WTC11 (cell line): Measurements from ENCODE around the gene HDAC5. TPM values are rescaled to one million over a fixed set of nuclear protein-coding genes. Genes with fewer than 3 reads are reported as not detected.
A peak's percentile ranks its signal among the peaks of the same experiment; 100 is the strongest.

ENCODE experiments used
- ATAC-seq: fragments of 200-7000 bp; cut with Tn5 transposase; 2 replicates; pipeline ENCODE4 v1.10.0; 2021; ENCODE audit warnings: mild to moderate bottlenecking, moderate library complexity
- CTCF ChIA-PET: fragments of 300-600 bp; sonication (Branson Sonifier 250); formaldehyde crosslinking; loops from one replicate; lab custom pipeline; 2021; ENCODE audit warnings: antibody characterized with exemption; lab: Charles Lee
- POLR2A ChIA-PET: fragments of 350-600 bp; sonication (Branson Sonifier 250); formaldehyde crosslinking; loops from one replicate; lab custom pipeline; 2021; ENCODE audit warnings: antibody characterized with exemption; lab: Charles Lee
- DNase-seq: peaks from one replicate; pipeline ENCODE4 v3.0.0; 2021; ENCODE audit warnings: low spot score
- H3K27ac Mint-ChIP-seq: 2 replicates; pipeline ENCODE4 v1.8.0; 2021; ENCODE audit warnings: mixed read lengths
- H3K27me3 Mint-ChIP-seq: 2 replicates; pipeline ENCODE4 v1.8.0; 2021; ENCODE audit warnings: low read depth, mild to moderate bottlenecking, moderate library complexity, mixed read lengths
- H3K36me3 Mint-ChIP-seq: 2 replicates; pipeline ENCODE4 v1.8.0; 2021; ENCODE audit warnings: mixed read lengths
- H3K4me1 Mint-ChIP-seq: 2 replicates; pipeline ENCODE4 v1.8.0; 2022; ENCODE audit warnings: mixed read lengths
- H3K4me3 Mint-ChIP-seq: 2 replicates; pipeline ENCODE4 v1.8.0; 2021; ENCODE audit warnings: mild to moderate bottlenecking, moderate library complexity, mixed read lengths
- H3K9me3 Mint-ChIP-seq: 2 replicates; pipeline ENCODE4 v1.8.0; 2021; ENCODE audit warnings: mixed read lengths
- CTCF ChIP-seq: fragments of 200-600 bp; IDR thresholded peaks from 2 replicates; pipeline ENCODE4 v1.8.0; 2022; ENCODE audit warnings: antibody characterized with exemption
- FOXK1 ChIP-seq: sonication (generic); formaldehyde crosslinking; IDR thresholded peaks from 2 replicates; pipeline ENCODE4 v1.8.0; 2022; ENCODE audit warnings: mild to moderate bottlenecking, moderate library complexity, missing genetic modification reagents
- GTF2I ChIP-seq: fragments of 250-450 bp; sonication (Bioruptor Pico); conservative IDR thresholded peaks from 2 replicates; pipeline ENCODE4 v1.4.0; 2021; ENCODE audit warnings: mild to moderate bottlenecking
- HMGXB4 ChIP-seq: sonication (generic); formaldehyde crosslinking; IDR thresholded peaks from 2 replicates; pipeline ENCODE4 v1.8.1; 2023; ENCODE audit warnings: mild to moderate bottlenecking, moderate library complexity, missing genetic modification reagents
- IRF1 ChIP-seq: sonication (generic); formaldehyde crosslinking; IDR thresholded peaks from 2 replicates; pipeline ENCODE4 v1.8.0; 2023; ENCODE audit warnings: missing genetic modification reagents
- NR2C2 ChIP-seq: sonication (generic); formaldehyde crosslinking; IDR thresholded peaks from 2 replicates; pipeline ENCODE4 v1.8.0; 2022; ENCODE audit warnings: mild to moderate bottlenecking, missing genetic modification reagents
- RELA ChIP-seq: sonication (generic); formaldehyde crosslinking; IDR thresholded peaks from 2 replicates; pipeline ENCODE4 v1.8.1; 2022; ENCODE audit warnings: missing genetic modification reagents, mild to moderate bottlenecking, borderline replicate concordance
- RORB ChIP-seq: fragments of 250-450 bp; sonication (Bioruptor Pico); IDR thresholded peaks from 2 replicates; pipeline ENCODE4 v1.9.0; 2021; ENCODE audit warnings: mild to moderate bottlenecking
- SMAD3 ChIP-seq: sonication (generic); formaldehyde crosslinking; IDR thresholded peaks from 2 replicates; pipeline ENCODE4 v1.8.0; 2022; ENCODE audit warnings: missing genetic modification reagents, mild to moderate bottlenecking, borderline replicate concordance
- TP53 ChIP-seq: sonication (generic); formaldehyde crosslinking; IDR thresholded peaks from 2 replicates; pipeline ENCODE4 v1.8.1; 2023; ENCODE audit warnings: mild to moderate bottlenecking, missing genetic modification reagents
- ZBTB43 ChIP-seq: sonication (generic); formaldehyde crosslinking; IDR thresholded peaks from 2 replicates; pipeline ENCODE4 v1.8.1; 2023; ENCODE audit warnings: mild to moderate bottlenecking, missing genetic modification reagents
- ZNF121 ChIP-seq: sonication (generic); formaldehyde crosslinking; IDR thresholded peaks from 2 replicates; pipeline ENCODE4 v1.8.0; 2023; ENCODE audit warnings: missing genetic modification reagents
- ZNF219 ChIP-seq: sonication (generic); formaldehyde crosslinking; IDR thresholded peaks from 2 replicates; pipeline ENCODE4 v1.8.0; 2023; ENCODE audit warnings: missing genetic modification reagents, mild to moderate bottlenecking, borderline replicate concordance
- ZNF232 ChIP-seq: sonication (generic); formaldehyde crosslinking; IDR thresholded peaks from 2 replicates; pipeline ENCODE4 v1.8.0; 2022; ENCODE audit warnings: mild to moderate bottlenecking, missing genetic modification reagents
- ZNF263 ChIP-seq: sonication (generic); formaldehyde crosslinking; IDR thresholded peaks from 2 replicates; pipeline ENCODE4 v1.8.1; 2022; ENCODE audit warnings: low read depth, mild to moderate bottlenecking, moderate library complexity, missing genetic modification reagents
- total RNA-seq: library from RNA; stranded (reverse); gene quantifications from 3 replicates; pipeline ENCODE4 v1.2.3, GENCODE V29; 2021
- TF ChIP-seq, protein P1 (sequence below): sonication (generic); formaldehyde crosslinking; IDR thresholded peaks from 2 replicates; pipeline ENCODE4 v1.8.0; 2022; ENCODE audit warnings: missing genetic modification reagents
- TF ChIP-seq, protein P2 (sequence below): sonication (generic); formaldehyde crosslinking; IDR thresholded peaks from 2 replicates; pipeline ENCODE4 v1.8.0; 2023; ENCODE audit warnings: mild to moderate bottlenecking, missing genetic modification reagents
- TF ChIP-seq, protein P3 (sequence below): sonication (generic); formaldehyde crosslinking; IDR thresholded peaks from 2 replicates; pipeline ENCODE4 v1.8.1; 2022; ENCODE audit warnings: mild to moderate bottlenecking, moderate library complexity, missing genetic modification reagents

Gene HDAC5
- total RNA-seq, 1 experiment from 2014 or later: 61.6 TPM

GRCh38 chr17:44105483-44105882, 18.0 kb downstream of the HDAC5 start:
- CTCF ChIA-PET: interaction anchor here (0.7 to 3.2 kb wide), 4 partner anchors 10 to 63 kb away, joined by 3 to 27 read pairs (median 6); partner anchors contain the start of gene HDAC5
- H3K4me1 Mint-ChIP-seq: peaks cover 23% of the 10 kb centered on the region

GRCh38 chr17:44102849-44103622, 20.4 kb downstream of the HDAC5 start:
- H3K9me3 Mint-ChIP-seq: no peaks in the 10 kb centered on the region
- no peak overlapping the region for H3K4me3 Mint-ChIP-seq
- H3K27me3 Mint-ChIP-seq: no peaks in the 10 kb centered on the region
- POLR2A ChIA-PET: no interaction called here
- DNase-seq: no peak
- H3K27ac Mint-ChIP-seq: peak overlapping the region; percentile 95
- ATAC-seq: no peak
- H3K4me1 Mint-ChIP-seq: peaks cover 17% of the 10 kb centered on the region
- CTCF ChIA-PET: interaction anchor here (0.6 to 10.3 kb wide), 9 partner anchors 9 to 203 kb away, joined by 3 to 116 read pairs (median 3); partner anchors contain the start of gene HDAC5
- H3K36me3 Mint-ChIP-seq: no peaks in the 10 kb centered on the region
- TF ChIP-seq ZNF232 (CRISPR knock-in tag) (no peak), ZNF263 (CRISPR knock-in tag) (no peak), FOXK1 (CRISPR knock-in tag) (no peak), RORB (CRISPR knock-in tag) (no peak), NR2C2 (no peak), ZNF121 (CRISPR knock-in tag) (no peak), TP53 (CRISPR knock-in tag) (no peak), HMGXB4 (CRISPR knock-in tag) (no peak)
- TF ChIP-seq, protein P1, sequence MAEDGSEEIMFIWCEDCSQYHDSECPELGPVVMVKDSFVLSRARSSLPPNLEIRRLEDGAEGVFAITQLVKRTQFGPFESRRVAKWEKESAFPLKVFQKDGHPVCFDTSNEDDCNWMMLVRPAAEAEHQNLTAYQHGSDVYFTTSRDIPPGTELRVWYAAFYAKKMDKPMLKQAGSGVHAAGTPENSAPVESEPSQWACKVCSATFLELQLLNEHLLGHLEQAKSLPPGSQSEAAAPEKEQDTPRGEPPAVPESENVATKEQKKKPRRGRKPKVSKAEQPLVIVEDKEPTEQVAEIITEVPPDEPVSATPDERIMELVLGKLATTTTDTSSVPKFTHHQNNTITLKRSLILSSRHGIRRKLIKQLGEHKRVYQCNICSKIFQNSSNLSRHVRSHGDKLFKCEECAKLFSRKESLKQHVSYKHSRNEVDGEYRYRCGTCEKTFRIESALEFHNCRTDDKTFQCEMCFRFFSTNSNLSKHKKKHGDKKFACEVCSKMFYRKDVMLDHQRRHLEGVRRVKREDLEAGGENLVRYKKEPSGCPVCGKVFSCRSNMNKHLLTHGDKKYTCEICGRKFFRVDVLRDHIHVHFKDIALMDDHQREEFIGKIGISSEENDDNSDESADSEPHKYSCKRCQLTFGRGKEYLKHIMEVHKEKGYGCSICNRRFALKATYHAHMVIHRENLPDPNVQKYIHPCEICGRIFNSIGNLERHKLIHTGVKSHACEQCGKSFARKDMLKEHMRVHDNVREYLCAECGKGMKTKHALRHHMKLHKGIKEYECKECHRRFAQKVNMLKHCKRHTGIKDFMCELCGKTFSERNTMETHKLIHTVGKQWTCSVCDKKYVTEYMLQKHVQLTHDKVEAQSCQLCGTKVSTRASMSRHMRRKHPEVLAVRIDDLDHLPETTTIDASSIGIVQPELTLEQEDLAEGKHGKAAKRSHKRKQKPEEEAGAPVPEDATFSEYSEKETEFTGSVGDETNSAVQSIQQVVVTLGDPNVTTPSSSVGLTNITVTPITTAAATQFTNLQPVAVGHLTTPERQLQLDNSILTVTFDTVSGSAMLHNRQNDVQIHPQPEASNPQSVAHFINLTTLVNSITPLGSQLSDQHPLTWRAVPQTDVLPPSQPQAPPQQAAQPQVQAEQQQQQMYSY (CRISPR knock-in tag): no peak
- TF ChIP-seq, protein P2, sequence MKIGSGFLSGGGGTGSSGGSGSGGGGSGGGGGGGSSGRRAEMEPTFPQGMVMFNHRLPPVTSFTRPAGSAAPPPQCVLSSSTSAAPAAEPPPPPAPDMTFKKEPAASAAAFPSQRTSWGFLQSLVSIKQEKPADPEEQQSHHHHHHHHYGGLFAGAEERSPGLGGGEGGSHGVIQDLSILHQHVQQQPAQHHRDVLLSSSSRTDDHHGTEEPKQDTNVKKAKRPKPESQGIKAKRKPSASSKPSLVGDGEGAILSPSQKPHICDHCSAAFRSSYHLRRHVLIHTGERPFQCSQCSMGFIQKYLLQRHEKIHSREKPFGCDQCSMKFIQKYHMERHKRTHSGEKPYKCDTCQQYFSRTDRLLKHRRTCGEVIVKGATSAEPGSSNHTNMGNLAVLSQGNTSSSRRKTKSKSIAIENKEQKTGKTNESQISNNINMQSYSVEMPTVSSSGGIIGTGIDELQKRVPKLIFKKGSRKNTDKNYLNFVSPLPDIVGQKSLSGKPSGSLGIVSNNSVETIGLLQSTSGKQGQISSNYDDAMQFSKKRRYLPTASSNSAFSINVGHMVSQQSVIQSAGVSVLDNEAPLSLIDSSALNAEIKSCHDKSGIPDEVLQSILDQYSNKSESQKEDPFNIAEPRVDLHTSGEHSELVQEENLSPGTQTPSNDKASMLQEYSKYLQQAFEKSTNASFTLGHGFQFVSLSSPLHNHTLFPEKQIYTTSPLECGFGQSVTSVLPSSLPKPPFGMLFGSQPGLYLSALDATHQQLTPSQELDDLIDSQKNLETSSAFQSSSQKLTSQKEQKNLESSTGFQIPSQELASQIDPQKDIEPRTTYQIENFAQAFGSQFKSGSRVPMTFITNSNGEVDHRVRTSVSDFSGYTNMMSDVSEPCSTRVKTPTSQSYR (CRISPR knock-in tag): no peak

More at GRCh38 chr17:44105483-44105882, 18.0 kb downstream of the HDAC5 start:
- TF ChIP-seq ZNF219 (CRISPR knock-in tag) (no peak), CTCF (no peak), ZBTB43 (no peak), GTF2I (CRISPR knock-in tag) (no peak), RELA (CRISPR knock-in tag) (no peak), IRF1 (CRISPR knock-in tag) (no peak), SMAD3 (CRISPR knock-in tag) (no peak)
- TF ChIP-seq, protein P3, sequence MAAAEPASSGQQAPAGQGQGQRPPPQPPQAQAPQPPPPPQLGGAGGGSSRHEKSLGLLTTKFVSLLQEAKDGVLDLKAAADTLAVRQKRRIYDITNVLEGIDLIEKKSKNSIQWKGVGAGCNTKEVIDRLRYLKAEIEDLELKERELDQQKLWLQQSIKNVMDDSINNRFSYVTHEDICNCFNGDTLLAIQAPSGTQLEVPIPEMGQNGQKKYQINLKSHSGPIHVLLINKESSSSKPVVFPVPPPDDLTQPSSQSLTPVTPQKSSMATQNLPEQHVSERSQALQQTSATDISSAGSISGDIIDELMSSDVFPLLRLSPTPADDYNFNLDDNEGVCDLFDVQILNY: no peak
- POLR2A ChIA-PET: no interaction called here
- Mint-ChIP-seq H3K27me3 (no peaks in the 10 kb centered on the region), H3K9me3 (no peaks in the 10 kb centered on the region), H3K27ac (no peak overlapping the region), H3K4me3 (no peak overlapping the region), H3K36me3 (no peaks in the 10 kb centered on the region)
- ATAC-seq (peak; percentile 15), DNase-seq (no peak)
